Measurements from ENCODE around the gene MLH1. TPM values are rescaled to one million over a fixed set of nuclear protein-coding genes. Genes with fewer than 3 reads are reported as not detected.
A peak's percentile ranks its signal among the peaks of the same experiment; 100 is the strongest.
"Not testable (repeated sequence)": the region's sequence is repeated elsewhere in the genome, so short reads cannot be mapped to it uniquely, and the experiment has no call there.

MLH1 gene
- total RNA-seq, 2 donors from 2014 or later = 80.3 to 81.8 TPM

DNA sequence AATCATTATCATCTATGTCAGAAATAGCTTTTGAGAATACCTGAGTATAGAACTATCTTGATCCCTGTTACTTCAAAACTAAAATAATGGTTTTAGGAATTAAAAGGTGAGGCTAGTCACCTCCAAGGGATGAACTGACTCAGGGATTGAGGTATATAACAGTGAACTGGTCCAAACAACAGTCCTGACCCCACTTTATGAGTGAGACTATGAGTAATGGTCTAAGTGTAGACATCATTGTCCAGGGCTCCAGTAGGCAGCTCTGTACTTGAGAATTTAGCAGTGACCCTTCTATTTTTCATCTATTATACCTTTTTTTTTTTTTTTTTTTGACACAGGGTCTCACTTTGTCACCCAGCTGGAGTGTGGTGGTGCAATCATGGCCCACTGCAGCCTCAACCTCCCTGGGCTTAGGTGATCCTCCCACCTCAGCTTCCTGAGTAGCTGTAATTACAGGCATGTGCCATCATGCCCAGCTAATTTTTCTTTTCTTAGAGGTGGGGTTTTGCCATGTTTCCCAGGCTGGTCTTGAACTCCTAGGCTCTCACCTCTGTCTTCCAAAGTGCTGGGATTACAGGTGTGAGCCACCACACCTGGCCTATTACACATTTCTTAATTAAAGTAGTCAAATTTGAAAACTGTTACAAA is 36.3 kb downstream of the MLH1 start:
- ATAC-seq (replicated peaks in 1 of 2) = no peak
- H3K36me3 Mint-ChIP-seq (ENCODE audit: insufficient read depth in 2 of 2) = peaks cover 15 to 48% of the 10 kb centered on the region in 2 donors

DNA sequence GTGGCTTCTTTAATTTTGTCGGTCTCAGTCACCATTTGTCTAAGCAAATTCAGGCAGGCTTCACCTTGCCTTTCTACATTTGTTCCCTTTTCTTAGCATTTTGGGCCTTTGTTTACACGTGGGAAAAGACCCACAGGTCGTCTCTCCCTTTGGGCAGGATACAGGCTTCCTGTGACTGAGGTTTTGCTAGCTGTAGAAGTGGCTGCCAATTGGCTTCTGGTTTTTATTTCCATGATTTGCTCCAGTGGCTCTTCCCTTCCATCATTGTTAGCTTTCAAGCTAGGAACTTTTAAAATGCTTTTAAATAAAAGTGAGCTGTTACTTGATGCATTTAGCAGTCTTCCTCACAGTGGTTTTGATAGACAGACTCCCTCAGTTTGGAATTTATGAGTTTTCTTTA is 37.3 kb downstream of the MLH1 start:
- no peak overlapping the region for H3K27ac Mint-ChIP-seq
- H3K36me3 Mint-ChIP-seq (ENCODE audit: insufficient read depth in 2 of 2) = peaks cover 17 to 56% of the 10 kb centered on the region in 2 donors
- ATAC-seq (replicated peaks in 1 of 2) (no peak), DNase-seq (no peak)
- H3K4me3 Mint-ChIP-seq = no peak overlapping the region
- no peaks in the 10 kb centered on the region for H3K9me3 Mint-ChIP-seq
- peaks cover 4% of the 10 kb centered on the region for H3K4me1 Mint-ChIP-seq (ENCODE audit: low read depth)
- H3K27me3 Mint-ChIP-seq (ENCODE audit: low read depth) = no peaks in the 10 kb centered on the region

More for the DNA sequence above, 36.3 kb downstream of the MLH1 start:
- H3K9me3 Mint-ChIP-seq = no peaks in the 10 kb centered on the region
- DNase-seq = no peak
- no peaks in the 10 kb centered on the region for H3K27me3 Mint-ChIP-seq (ENCODE audit: low read depth)
- no peak overlapping the region for H3K4me3 Mint-ChIP-seq
- H3K4me1 Mint-ChIP-seq (ENCODE audit: low read depth) = peaks cover 6% of the 10 kb centered on the region
- H3K27ac Mint-ChIP-seq = no peak overlapping the region

- Mint-ChIP-seq H3K27me3 (ENCODE audit: low read depth) (no peaks in the 10 kb centered on the region), H3K4me3 (no peak overlapping the region), H3K4me1 (ENCODE audit: low read depth) (peaks cover 4% of the 10 kb centered on the region), H3K9me3 (no peaks in the 10 kb centered on the region), H3K27ac (no peak overlapping the region), H3K36me3 (ENCODE audit: insufficient read depth in 2 of 2) (peaks cover 20 to 58% of the 10 kb centered on the region in 2 donors)
- DNase-seq = no peak
- ATAC-seq (replicated peaks in 1 of 2) = no peak
These were observed 37.9 kb downstream of the MLH1 start for GRCh38 chr3:37031096-37031682.

GRCh38 chr3:37032961-37033360 is 39.6 kb downstream of the MLH1 start:
- ATAC-seq (replicated peaks in 1 of 2) (no peak), DNase-seq (no peak)
- Mint-ChIP-seq H3K36me3 (ENCODE audit: insufficient read depth in 2 of 2) (peaks cover 22 to 56% of the 10 kb centered on the region in 2 donors), H3K27ac (no peak overlapping the region), H3K27me3 (ENCODE audit: low read depth) (no peaks in the 10 kb centered on the region), H3K9me3 (no peaks in the 10 kb centered on the region), H3K4me3 (no peak overlapping the region), H3K4me1 (ENCODE audit: low read depth) (peaks cover 1% of the 10 kb centered on the region)

GRCh38 chr3:37037352-37037751 is 44.0 kb downstream of the MLH1 start:
- ATAC-seq (replicated peaks in 1 of 2) = no peak

DNA sequence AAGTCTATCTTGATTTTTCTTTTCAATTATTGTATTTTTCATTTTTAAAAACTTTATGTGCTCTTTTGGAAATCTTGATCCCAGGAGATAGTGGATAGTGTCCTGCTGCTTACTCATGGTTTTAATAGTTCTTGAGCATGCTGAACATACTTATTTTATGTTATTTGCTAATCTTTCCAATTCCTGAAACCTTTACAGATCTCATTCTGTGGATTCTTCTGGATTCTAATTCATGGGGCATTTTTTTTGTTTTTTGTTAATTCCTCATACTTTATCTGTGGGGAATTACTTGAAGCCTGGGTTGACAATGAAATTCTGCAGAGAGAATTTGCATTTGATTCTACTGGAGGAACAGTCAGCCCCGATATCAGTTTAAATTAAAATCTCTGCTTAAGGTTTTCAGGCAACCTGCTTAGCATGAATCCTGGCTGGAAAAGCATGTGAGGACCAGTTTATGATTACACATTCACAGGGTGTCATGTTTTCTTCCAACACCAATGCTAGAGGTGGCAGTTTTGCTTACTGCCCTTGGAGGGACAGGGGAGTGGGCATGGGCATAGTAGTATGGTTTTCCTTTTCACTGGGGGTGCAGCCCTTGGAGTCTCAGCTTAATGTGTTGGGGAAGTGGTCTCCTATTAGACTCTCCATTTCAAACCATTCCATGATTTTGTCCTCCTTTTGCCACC is 46.0 kb downstream of the MLH1 start:
- Mint-ChIP-seq H3K36me3 (ENCODE audit: insufficient read depth in 2 of 2) (peaks cover 14 to 44% of the 10 kb centered on the region in 2 donors), H3K9me3 (no peaks in the 10 kb centered on the region), H3K4me1 (ENCODE audit: low read depth) (no peaks in the 10 kb centered on the region), H3K4me3 (no peak overlapping the region), H3K27me3 (ENCODE audit: low read depth) (no peaks in the 10 kb centered on the region), H3K27ac (peak overlapping the region; percentile 33)
- ATAC-seq (replicated peaks in 1 of 2) = no peak
- no peak for DNase-seq

More at GRCh38 chr3:37037352-37037751, 44.0 kb downstream of the MLH1 start:
- DNase-seq = no peak
- Mint-ChIP-seq H3K9me3 (no peaks in the 10 kb centered on the region), H3K36me3 (ENCODE audit: insufficient read depth in 2 of 2) (peaks cover 19 to 54% of the 10 kb centered on the region in 2 donors), H3K4me3 (no peak overlapping the region), H3K27me3 (ENCODE audit: low read depth) (no peaks in the 10 kb centered on the region), H3K4me1 (ENCODE audit: low read depth) (no peaks in the 10 kb centered on the region), H3K27ac (no peak overlapping the region)

DNA sequence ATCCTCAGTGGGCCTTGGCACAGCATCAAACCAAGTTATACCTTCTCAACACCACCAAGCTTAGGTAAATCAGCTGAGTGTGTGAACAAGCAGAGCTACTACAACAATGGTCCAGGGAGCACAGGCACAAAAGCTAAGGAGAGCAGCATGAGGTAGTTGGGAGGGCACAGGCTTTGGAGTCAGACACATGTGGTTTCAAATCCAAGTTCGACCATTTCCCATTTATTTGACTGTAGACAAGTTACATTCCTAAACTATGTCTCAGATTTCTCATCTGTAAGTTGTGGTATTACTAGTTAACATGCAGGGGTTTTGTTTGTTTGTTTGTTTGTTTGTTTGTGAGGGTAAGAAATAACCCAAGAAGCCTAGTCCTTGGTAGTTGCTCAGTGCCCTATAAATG is 46.9 kb downstream of the MLH1 start:
- Mint-ChIP-seq H3K36me3 (ENCODE audit: insufficient read depth in 2 of 2) (peaks cover 14 to 37% of the 10 kb centered on the region in 2 donors), H3K4me1 (ENCODE audit: low read depth) (no peaks in the 10 kb centered on the region), H3K27ac (peak overlapping the region; percentile 24), H3K4me3 (no peak overlapping the region), H3K27me3 (ENCODE audit: low read depth) (no peaks in the 10 kb centered on the region), H3K9me3 (no peaks in the 10 kb centered on the region)
- DNase-seq = no peak
- ATAC-seq (replicated peaks in 1 of 2) = no peak

GRCh38 chr3:37041546-37042195 is 48.4 kb downstream of the MLH1 start:
- Mint-ChIP-seq H3K4me3 (no peak overlapping the region), H3K4me1 (ENCODE audit: low read depth) (no peaks in the 10 kb centered on the region), H3K27me3 (ENCODE audit: low read depth) (no peaks in the 10 kb centered on the region), H3K27ac (no peak overlapping the region), H3K9me3 (no peaks in the 10 kb centered on the region), H3K36me3 (ENCODE audit: insufficient read depth in 2 of 2) (peaks cover 5 to 31% of the 10 kb centered on the region in 2 donors)
- ATAC-seq (replicated peaks in 1 of 2) (no peak), DNase-seq (no peak)

GRCh38 chr3:37042712-37043111 is 49.4 kb downstream of the MLH1 start:
- not testable (repeated sequence) for H3K4me3 Mint-ChIP-seq; H3K27me3 Mint-ChIP-seq (ENCODE audit: low read depth); H3K27ac Mint-ChIP-seq; DNase-seq; H3K9me3 Mint-ChIP-seq; H3K4me1 Mint-ChIP-seq (ENCODE audit: low read depth); ATAC-seq (replicated peaks in 1 of 2)
- peaks cover 5 to 29% of the 10 kb centered on the region in 2 donors for H3K36me3 Mint-ChIP-seq (ENCODE audit: insufficient read depth in 2 of 2)

DNA sequence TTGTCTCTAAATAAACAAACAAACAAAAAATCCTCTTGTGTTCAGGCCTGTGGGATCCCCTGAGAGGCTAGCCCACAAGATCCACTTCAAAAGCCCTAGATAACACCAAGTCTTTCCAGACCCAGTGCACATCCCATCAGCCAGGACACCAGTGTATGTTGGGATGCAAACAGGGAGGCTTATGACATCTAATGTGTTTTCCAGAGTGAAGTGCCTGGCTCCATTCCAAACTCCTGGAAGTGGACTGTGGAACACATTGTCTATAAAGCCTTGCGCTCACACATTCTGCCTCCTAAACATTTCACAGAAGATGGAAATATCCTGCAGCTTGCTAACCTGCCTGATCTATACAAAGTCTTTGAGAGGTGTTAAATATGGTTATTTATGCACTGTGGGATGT is 57.0 kb downstream of the MLH1 start:
- DNase-seq = no peak
- H3K9me3 Mint-ChIP-seq = no peaks in the 10 kb centered on the region
- no peak overlapping the region for H3K4me3 Mint-ChIP-seq
- no peak for ATAC-seq (replicated peaks in 1 of 2)
- H3K4me1 Mint-ChIP-seq (ENCODE audit: low read depth) = peaks cover 10% of the 10 kb centered on the region
- H3K27me3 Mint-ChIP-seq (ENCODE audit: low read depth) = no peaks in the 10 kb centered on the region
- H3K36me3 Mint-ChIP-seq (ENCODE audit: insufficient read depth in 2 of 2) = peaks cover 13 to 26% of the 10 kb centered on the region in 2 donors
- H3K27ac Mint-ChIP-seq = no peak overlapping the region

DNA sequence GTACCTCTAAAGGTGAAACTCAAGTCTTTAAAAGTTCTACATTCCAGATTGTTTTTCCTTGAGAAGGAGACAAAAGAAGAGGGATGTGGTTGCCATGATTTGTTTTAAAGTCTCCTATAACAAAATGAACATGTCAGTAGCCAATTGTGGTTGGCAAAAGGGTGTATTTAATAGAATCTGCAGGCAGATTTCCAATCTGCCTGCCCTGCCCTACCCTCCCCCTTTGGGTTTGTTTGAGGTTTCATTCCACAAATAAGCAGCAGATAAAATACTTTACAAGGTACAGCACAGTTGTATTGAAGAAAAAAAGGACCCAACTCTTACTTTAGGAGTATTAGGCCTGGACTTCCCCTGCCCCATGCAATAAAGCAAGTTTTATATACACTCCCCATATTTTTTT is 59.5 kb downstream of the MLH1 start:
- Mint-ChIP-seq H3K9me3 (no peaks in the 10 kb centered on the region), H3K4me1 (ENCODE audit: low read depth) (peaks cover 10% of the 10 kb centered on the region), H3K4me3 (no peak overlapping the region), H3K27me3 (ENCODE audit: low read depth) (no peaks in the 10 kb centered on the region), H3K27ac (peak overlapping the region; percentile 76), H3K36me3 (ENCODE audit: insufficient read depth in 2 of 2) (peaks cover 9 to 22% of the 10 kb centered on the region in 2 donors)
- no peak for ATAC-seq (replicated peaks in 1 of 2)
- DNase-seq = no peak

GRCh38 chr3:37053337-37053736 is 60.0 kb downstream of the MLH1 start:
- Mint-ChIP-seq H3K4me1 (ENCODE audit: low read depth) (peaks cover 10% of the 10 kb centered on the region), H3K9me3 (no peaks in the 10 kb centered on the region), H3K27me3 (ENCODE audit: low read depth) (no peaks in the 10 kb centered on the region), H3K4me3 (no peak overlapping the region), H3K36me3 (ENCODE audit: insufficient read depth in 2 of 2) (peaks cover 6 to 23% of the 10 kb centered on the region in 2 donors), H3K27ac (peak overlapping the region; percentile 60)
- ATAC-seq (replicated peaks in 1 of 2) (no peak), DNase-seq (no peak)

DNA sequence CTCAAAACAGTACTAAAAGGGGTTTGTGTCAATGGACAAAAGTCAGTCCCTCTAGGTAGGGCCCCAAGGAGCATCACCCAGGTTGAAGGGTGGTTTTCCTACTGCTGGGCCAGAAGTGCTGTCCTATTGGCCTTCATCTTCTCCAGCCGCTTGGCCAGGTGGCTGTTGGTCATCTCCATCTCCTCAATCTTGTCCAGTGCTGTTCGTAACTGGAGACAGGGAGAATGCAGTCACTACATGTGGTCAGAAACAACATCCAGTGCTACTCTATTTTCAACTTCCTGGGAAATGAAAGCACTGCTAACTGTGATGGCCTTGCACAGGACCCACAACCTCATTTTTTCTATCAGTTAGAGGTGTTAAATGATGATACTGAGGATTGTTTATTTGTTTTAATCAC is 60.4 kb downstream of the MLH1 start:
- no peaks in the 10 kb centered on the region for H3K27me3 Mint-ChIP-seq (ENCODE audit: low read depth)
- H3K36me3 Mint-ChIP-seq (ENCODE audit: insufficient read depth in 2 of 2) = peaks cover 6 to 20% of the 10 kb centered on the region in 2 donors
- no peaks in the 10 kb centered on the region for H3K9me3 Mint-ChIP-seq
- peaks cover 10% of the 10 kb centered on the region for H3K4me1 Mint-ChIP-seq (ENCODE audit: low read depth)
- H3K27ac Mint-ChIP-seq = peak overlapping the region; percentile 94
- H3K4me3 Mint-ChIP-seq = no peak overlapping the region
- DNase-seq (no peak), ATAC-seq (replicated peaks in 1 of 2) (no peak)
